ENCODE data around the gene GLS2. TPM values are rescaled to one million over a fixed set of nuclear protein-coding genes. Genes with fewer than 3 reads are reported as not detected.
"Not testable (repeated sequence)": the region's sequence is repeated elsewhere in the genome, so short reads cannot be mapped to it uniquely, and the experiment has no call there.

Gene GLS2
- total RNA-seq, 1 donor from 2014 or later, result 2.2 TPM

- DNase-seq (ENCODE audit: low spot score in 2 of 2, unreplicated experiment in 2 of 2), result no peak
- peak overlapping the region; percentile 68 for H3K27ac Mint-ChIP-seq
Measured at GRCh38 chr12:56518570-56518969, 30.6 kb upstream of the GLS2 start.

GRCh38 chr12:56517854-56518253 lies 29.9 kb upstream of the GLS2 start:
- no peak for TF ChIP-seq CTCF (IDR thresholded peaks at IDR 0.05; ENCODE audit: unreplicated experiment)
- Mint-ChIP-seq H3K4me3 (no peak overlapping the region), H3K27me3 (ENCODE audit: low read depth) (peaks cover 2% of the 10 kb centered on the region), H3K4me1 (peaks cover 32% of the 10 kb centered on the region), H3K27ac (peak overlapping the region; percentile 68), H3K9me3 (no peaks in the 10 kb centered on the region), H3K36me3 (no peaks in the 10 kb centered on the region)
- no peak for DNase-seq (ENCODE audit: low spot score in 2 of 2, unreplicated experiment in 2 of 2)

More at GRCh38 chr12:56518570-56518969, 30.6 kb upstream of the GLS2 start:
- Mint-ChIP-seq H3K4me3 (no peak overlapping the region), H3K9me3 (no peaks in the 10 kb centered on the region), H3K36me3 (no peaks in the 10 kb centered on the region), H3K4me1 (peaks cover 35% of the 10 kb centered on the region), H3K27me3 (ENCODE audit: low read depth) (peaks cover 1% of the 10 kb centered on the region)
- TF ChIP-seq CTCF (IDR thresholded peaks at IDR 0.05; ENCODE audit: unreplicated experiment), result no peak

- not testable (repeated sequence) for DNase-seq (ENCODE audit: low spot score in 2 of 2, unreplicated experiment in 2 of 2); H3K9me3 Mint-ChIP-seq; H3K36me3 Mint-ChIP-seq; H3K27ac Mint-ChIP-seq; H3K4me3 Mint-ChIP-seq
- H3K27me3 Mint-ChIP-seq (ENCODE audit: low read depth), result peaks cover 19% of the 10 kb centered on the region
- peaks cover 11% of the 10 kb centered on the region for H3K4me1 Mint-ChIP-seq
Measured at GRCh38 chr12:56514014-56514318, 26.0 kb upstream of the GLS2 start.

- no peak for DNase-seq (ENCODE audit: low spot score in 2 of 2, unreplicated experiment in 2 of 2)
- no peak for TF ChIP-seq CTCF (IDR thresholded peaks at IDR 0.05; ENCODE audit: unreplicated experiment)
- Mint-ChIP-seq H3K4me1 (no peaks in the 10 kb centered on the region), H3K27me3 (ENCODE audit: low read depth) (peaks cover 19% of the 10 kb centered on the region), H3K36me3 (no peaks in the 10 kb centered on the region), H3K27ac (no peak overlapping the region), H3K4me3 (no peak overlapping the region), H3K9me3 (no peaks in the 10 kb centered on the region)
Measured at GRCh38 chr12:56510786-56511185, 22.8 kb upstream of the GLS2 start.

GRCh38 chr12:56499879-56500278 lies 11.9 kb upstream of the GLS2 start:
- H3K27me3 Mint-ChIP-seq (ENCODE audit: low read depth), result peaks cover 31% of the 10 kb centered on the region
- DNase-seq (ENCODE audit: low spot score in 2 of 2, unreplicated experiment in 2 of 2); H3K9me3 Mint-ChIP-seq; H3K36me3 Mint-ChIP-seq; H3K27ac Mint-ChIP-seq; H3K4me3 Mint-ChIP-seq; H3K4me1 Mint-ChIP-seq: not testable (repeated sequence)

GRCh38 chr12:56499452-56499851 lies 11.5 kb upstream of the GLS2 start:
- H3K36me3 Mint-ChIP-seq; H3K4me3 Mint-ChIP-seq; H3K9me3 Mint-ChIP-seq; H3K27ac Mint-ChIP-seq; H3K4me1 Mint-ChIP-seq; DNase-seq (ENCODE audit: low spot score in 2 of 2, unreplicated experiment in 2 of 2): not testable (repeated sequence)
- H3K27me3 Mint-ChIP-seq (ENCODE audit: low read depth), result peaks cover 31% of the 10 kb centered on the region

- H3K36me3 Mint-ChIP-seq; DNase-seq (ENCODE audit: low spot score in 2 of 2, unreplicated experiment in 2 of 2); H3K9me3 Mint-ChIP-seq; H3K27ac Mint-ChIP-seq; H3K4me3 Mint-ChIP-seq; H3K4me1 Mint-ChIP-seq: not testable (repeated sequence)
- peaks cover 31% of the 10 kb centered on the region for H3K27me3 Mint-ChIP-seq (ENCODE audit: low read depth)
Measured at GRCh38 chr12:56498126-56498902, 10.4 kb upstream of the GLS2 start.

- DNase-seq (ENCODE audit: low spot score in 2 of 2, unreplicated experiment in 2 of 2), result peak in 1 of 2 experiments; percentile 70
- H3K4me3 Mint-ChIP-seq, H3K9me3 Mint-ChIP-seq, H3K4me1 Mint-ChIP-seq, H3K36me3 Mint-ChIP-seq, H3K27ac Mint-ChIP-seq: not testable (repeated sequence)
- TF ChIP-seq CTCF (IDR thresholded peaks at IDR 0.05; ENCODE audit: unreplicated experiment), result peak; percentile 19
- peaks cover 37% of the 10 kb centered on the region for H3K27me3 Mint-ChIP-seq (ENCODE audit: low read depth)
Measured at GRCh38 chr12:56496704-56497103, 8.7 kb upstream of the GLS2 start.

- H3K27me3 Mint-ChIP-seq (ENCODE audit: low read depth), result peaks cover 51% of the 10 kb centered on the region
- not testable (repeated sequence) for DNase-seq (ENCODE audit: low spot score in 2 of 2, unreplicated experiment in 2 of 2); H3K9me3 Mint-ChIP-seq; H3K4me3 Mint-ChIP-seq; H3K4me1 Mint-ChIP-seq; H3K36me3 Mint-ChIP-seq; H3K27ac Mint-ChIP-seq
Measured at GRCh38 chr12:56494481-56494880, 6.5 kb upstream of the GLS2 start.

- not testable (repeated sequence) for H3K36me3 Mint-ChIP-seq; H3K27ac Mint-ChIP-seq; H3K9me3 Mint-ChIP-seq; DNase-seq (ENCODE audit: low spot score in 2 of 2, unreplicated experiment in 2 of 2); H3K4me1 Mint-ChIP-seq; H3K4me3 Mint-ChIP-seq
- peaks cover 51% of the 10 kb centered on the region for H3K27me3 Mint-ChIP-seq (ENCODE audit: low read depth)
Measured at GRCh38 chr12:56494106-56494415, 6.1 kb upstream of the GLS2 start.
